A549 (cell line): ENCODE data around the gene NDUFAF5. TPM values are rescaled to one million over a fixed set of nuclear protein-coding genes. Genes with fewer than 3 reads are reported as not detected.

ENCODE experiments used
- ATAC-seq, 2 experiments: fragments of 200-7000 bp in 1 of 2; fragments of >200 bp in 1 of 2; cut with Nextera tagmentation in 1 of 2; cut with Tn5 transposase in 1 of 2; 3 replicates each; pipeline versions ENCODE4 v1.8.0 to v1.9.1; 2018 to 2020; ENCODE audit warnings: mild to moderate bottlenecking in 1 of 2, moderate library complexity in 1 of 2
- CTCF ChIA-PET: fragments of 300-600 bp; sonication (Branson Sonifier 250); formaldehyde crosslinking; extraction: SDS; loops from one replicate; lab custom pipeline; 2021; ENCODE audit warnings: antibody characterized with exemption, inconsistent platforms; lab: Yijun Ruan, JAX
- POLR2A ChIA-PET: fragments of 350-600 bp; formaldehyde crosslinking; extraction: SDS; loops from one replicate; lab custom pipeline; 2021; ENCODE audit warnings: antibody characterized with exemption, inconsistent platforms; lab: Yijun Ruan, JAX
- DNase-seq, 2 experiments: peaks; one replicate each; pipeline versions ENCODE4 v3.0.0 to v3.0.0-alpha.2; 2011 to 2016; ENCODE audit warnings: low read depth in 1 of 2, low spot score in 1 of 2
- FAIRE-seq: peaks from 2 replicates; lab custom pipeline; 2011; peaks lifted over from hg19 to GRCh38; lab: Jason Lieb, UNC
- H3K27ac ChIP-seq, 2 experiments: fragments of >200 bp; sonication (Bioruptor Twin); formaldehyde crosslinking; 3 replicates each; pipeline ENCODE4 v1.5.1; 2016 to 2017
- H3K4me1 ChIP-seq: fragments of >200 bp; sonication (Bioruptor Twin); formaldehyde crosslinking; 3 replicates; pipeline ENCODE4 v1.6.1; 2016
- H3K4me2 ChIP-seq: fragments of >200 bp; sonication (Bioruptor Twin); formaldehyde crosslinking; 3 replicates; pipeline ENCODE4 v1.6.1; 2016
- H3K4me3 ChIP-seq: fragments of >200 bp; sonication (Bioruptor Twin); formaldehyde crosslinking; 3 replicates; pipeline ENCODE4 v1.5.1; 2016
- H3K9me3 ChIP-seq: fragments of >200 bp; sonication (Bioruptor Twin); formaldehyde crosslinking; 3 replicates; pipeline ENCODE4 v1.6.1; 2016
- ATOH8 ChIP-seq: fragments of 250-450 bp; sonication (Bioruptor Pico); IDR thresholded peaks from 2 replicates; pipeline ENCODE4 v1.5.0; 2020; ENCODE audit warnings: low read depth, mild to moderate bottlenecking, moderate library complexity
- BCL3 ChIP-seq: fragments of >200 bp; sonication (Bioruptor Twin); formaldehyde crosslinking; IDR thresholded peaks from 3 replicates; pipeline ENCODE4 v1.6.1; 2016
- CBX8 ChIP-seq: fragments of 200-600 bp; sonication (generic); IDR thresholded peaks from 2 replicates; pipeline ENCODE4 v1.6.1; 2016
- CEBPB ChIP-seq, 2 experiments: fragments of >200 bp in 1 of 2; sonication (Bioruptor Twin) in 1 of 2; formaldehyde crosslinking in 1 of 2; IDR thresholded peaks; 2 replicates each; pipeline ENCODE4 v1.6.1; 2012 to 2016
- EHF ChIP-seq: fragments of 250-450 bp; sonication (Bioruptor Pico); IDR thresholded peaks from 2 replicates; pipeline ENCODE4 v1.5.0; 2020; ENCODE audit warnings: mild to moderate bottlenecking
- EHMT2 ChIP-seq: fragments of 200-600 bp; sonication (generic); IDR thresholded peaks from 2 replicates; pipeline ENCODE4 v1.6.1; 2016; ENCODE audit warnings: antibody characterized with exemption, low read depth, mild to moderate bottlenecking, moderate library complexity
- ESRRA ChIP-seq: fragments of 150-350 bp; IDR thresholded peaks from 2 replicates; pipeline ENCODE4 v1.6.1; 2014; ENCODE audit warnings: mild to moderate bottlenecking, low read length, borderline replicate concordance
- FOSB ChIP-seq: fragments of 250-450 bp; sonication (Bioruptor Pico); IDR thresholded peaks from 2 replicates; pipeline ENCODE4 v1.5.0; 2020; ENCODE audit warnings: mild to moderate bottlenecking, moderate library complexity
- FOSL2 ChIP-seq, 2 experiments: fragments of 450-650 bp in 1 of 2; fragments of >200 bp in 1 of 2; sonication (Bioruptor Twin) in 1 of 2; formaldehyde crosslinking; IDR thresholded peaks; 2 replicates each; pipeline versions ENCODE4 v1.5.0 to v1.6.1; 2016 to 2020; ENCODE audit warnings: mild to moderate bottlenecking in 1 of 2, moderate library complexity in 1 of 2
- HOXB13 ChIP-seq: fragments of 250-450 bp; sonication (Bioruptor Pico); IDR thresholded peaks from 2 replicates; pipeline ENCODE4 v1.5.0; 2020; ENCODE audit warnings: low read depth, mild to moderate bottlenecking, moderate library complexity
- MAFK ChIP-seq: fragments of 450-650 bp; IDR thresholded peaks from 2 replicates; pipeline ENCODE4 v1.6.1; 2014; ENCODE audit not compliant: partially characterized antibody
- POLR2A ChIP-seq: IDR thresholded peaks from 2 replicates; pipeline ENCODE4 v1.6.1; 2012; ENCODE audit warnings: mild to moderate bottlenecking, low read length
- RAD21 ChIP-seq, 2 experiments: fragments of >200 bp in 1 of 2; sonication (Bioruptor Twin) in 1 of 2; formaldehyde crosslinking in 1 of 2; IDR thresholded peaks in 1 of 2; conservative IDR thresholded peaks in 1 of 2; 2 replicates in 1 of 2; 3 replicates in 1 of 2; pipeline ENCODE4 v1.6.1; 2012 to 2018; ENCODE audit warnings: inconsistent platforms in 1 of 2
- RCOR1 ChIP-seq: fragments of 150-350 bp; IDR thresholded peaks from 2 replicates; pipeline ENCODE4 v1.6.1; 2014; ENCODE audit warnings: antibody characterized with exemption, low read length, low read depth
- REST ChIP-seq: fragments of 200-600 bp; sonication (generic); IDR thresholded peaks from 2 replicates; pipeline ENCODE4 v1.6.1; 2016; ENCODE audit warnings: antibody characterized with exemption, mild to moderate bottlenecking, moderate library complexity
- RFX5 ChIP-seq: fragments of 450-650 bp; IDR thresholded peaks from 2 replicates; pipeline ENCODE4 v1.7.1; 2014; ENCODE audit warnings: antibody characterized with exemption, mild to moderate bottlenecking, moderate library complexity
- SMC3 ChIP-seq: fragments of >200 bp; sonication (Bioruptor Twin); formaldehyde crosslinking; IDR thresholded peaks from 3 replicates; pipeline ENCODE4 v1.6.1; 2018; ENCODE audit warnings: inconsistent platforms
- SREBF2 ChIP-seq: fragments of 450-650 bp; IDR thresholded peaks from 2 replicates; pipeline ENCODE4 v1.6.1; 2014; ENCODE audit warnings: mild to moderate bottlenecking, moderate library complexity
- USF2 ChIP-seq: fragments of 450-650 bp; IDR thresholded peaks from 2 replicates; pipeline ENCODE4 v1.6.1; 2014; ENCODE audit warnings: antibody characterized with exemption
- ZC3H11A ChIP-seq: fragments of 450-650 bp; IDR thresholded peaks from 2 replicates; pipeline ENCODE4 v1.6.1; 2014; ENCODE audit warnings: antibody characterized with exemption, mild to moderate bottlenecking
- ZFP36 ChIP-seq: fragments of 450-650 bp; IDR thresholded peaks from 2 replicates; pipeline ENCODE4 v1.6.1; 2014; ENCODE audit warnings: borderline replicate concordance; ENCODE audit not compliant: partially characterized antibody
- ZNF302 ChIP-seq: fragments of 250-450 bp; sonication (Bioruptor Pico); IDR thresholded peaks from 2 replicates; pipeline ENCODE4 v1.9.0; 2021; ENCODE audit warnings: inconsistent platforms, mild to moderate bottlenecking, moderate library complexity
- ZSCAN20 ChIP-seq: fragments of 250-450 bp; sonication (Bioruptor Pico); IDR thresholded peaks from 2 replicates; pipeline ENCODE4 v1.8.0; 2022; ENCODE audit warnings: mild to moderate bottlenecking, moderate library complexity
- WGBS: methylation state at CpG from one replicate; pipeline ENCODE4 v1.1.6; 2017; ENCODE audit errors: missing lambda C conversion rate; 5-methylcytosine and 5-hydroxymethylcytosine counted together
- polyA plus RNA-seq, 4 experiments: library from polyadenylated mRNA; depleted of rRNA in 3 of 4; stranded (reverse); fragments of >200 nt; fragmentation: RNase III in 1 of 4; extraction: RNeasy Plus Mini Kit Qiagen cat#74134 plus additional on column Dnase treatment in 1 of 4; gene quantifications; 2 replicates in 3 of 4; 3 replicates in 1 of 4; pipeline ENCODE4 v1.2.3, GENCODE V29; 2011 to 2017
- TF ChIP-seq, protein P1 (sequence below): fragments of 150-350 bp; IDR thresholded peaks from 2 replicates; pipeline ENCODE4 v1.6.1; 2014; ENCODE audit warnings: low read depth, mild to moderate bottlenecking, low read length
- TF ChIP-seq, protein P2 (sequence below): fragments of >200 bp; sonication (Bioruptor Twin); formaldehyde crosslinking; IDR thresholded peaks from 3 replicates; pipeline ENCODE4 v1.5.1; 2016

NDUFAF5 gene
- polyA plus RNA-seq, 2 of the 4 experiments (the other 2 are of a cell fraction), result 29.2 to 53.5 TPM

DNA sequence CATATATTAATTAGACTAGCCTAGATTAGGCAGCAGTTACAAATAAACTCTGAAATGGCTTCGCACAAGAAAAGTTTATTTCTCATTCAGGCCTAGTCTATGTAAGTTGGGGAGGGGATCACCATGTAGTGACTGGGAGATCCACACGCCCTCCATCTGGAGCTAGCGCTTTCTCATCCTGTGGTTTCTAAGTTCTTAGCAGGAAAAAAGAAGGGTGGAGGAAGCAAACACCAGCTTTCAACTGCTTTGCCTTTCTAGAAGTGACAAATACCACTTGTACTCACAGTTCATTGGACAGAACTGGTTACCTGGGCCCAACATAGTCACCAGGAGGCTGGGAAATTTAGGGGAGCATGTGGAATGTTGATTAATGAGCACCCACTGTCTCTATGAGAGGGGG, 46.6 kb downstream of the NDUFAF5 start:
- Histone ChIP-seq H3K4me1 (no peaks in the 10 kb centered on the region), H3K27ac (no peak overlapping the region), H3K9me3 (0 out of 3 replicates have a peak, but pooled peaks cover 4% of the 10 kb centered on the region), H3K4me3 (no peak overlapping the region), H3K4me2 (no peak overlapping the region)
- WGBS, result 37% methylated on average over 3 of the region's 3 CpGs
- DNase-seq (no peak), ATAC-seq (no peak), FAIRE-seq (no peak)
- CTCF ChIA-PET, result no interaction called here
- TF ChIP-seq ZSCAN20 (CRISPR knock-in tag) (no peak), ZFP36 (no peak), ESRRA (no peak), RFX5 (no peak), RAD21 (conservative IDR thresholded peaks at IDR 0.05 in 1 of 2, IDR thresholded peaks at IDR 0.05 in 1 of 2) (no peak), ZNF302 (CRISPR knock-in tag) (no peak), CEBPB (IDR thresholded peaks at IDR 0.05) (no peak), HOXB13 (CRISPR knock-in tag) (no peak), RCOR1 (no peak), USF2 (no peak), SREBF2 (no peak), EHMT2 (no peak), CBX8 (no peak), ATOH8 (CRISPR knock-in tag) (no peak), BCL3 (no peak), MAFK (no peak), SMC3 (no peak)
- TF ChIP-seq, protein P1, sequence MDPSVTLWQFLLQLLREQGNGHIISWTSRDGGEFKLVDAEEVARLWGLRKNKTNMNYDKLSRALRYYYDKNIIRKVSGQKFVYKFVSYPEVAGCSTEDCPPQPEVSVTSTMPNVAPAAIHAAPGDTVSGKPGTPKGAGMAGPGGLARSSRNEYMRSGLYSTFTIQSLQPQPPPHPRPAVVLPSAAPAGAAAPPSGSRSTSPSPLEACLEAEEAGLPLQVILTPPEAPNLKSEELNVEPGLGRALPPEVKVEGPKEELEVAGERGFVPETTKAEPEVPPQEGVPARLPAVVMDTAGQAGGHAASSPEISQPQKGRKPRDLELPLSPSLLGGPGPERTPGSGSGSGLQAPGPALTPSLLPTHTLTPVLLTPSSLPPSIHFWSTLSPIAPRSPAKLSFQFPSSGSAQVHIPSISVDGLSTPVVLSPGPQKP, result no peak
- TF ChIP-seq, protein P2, sequence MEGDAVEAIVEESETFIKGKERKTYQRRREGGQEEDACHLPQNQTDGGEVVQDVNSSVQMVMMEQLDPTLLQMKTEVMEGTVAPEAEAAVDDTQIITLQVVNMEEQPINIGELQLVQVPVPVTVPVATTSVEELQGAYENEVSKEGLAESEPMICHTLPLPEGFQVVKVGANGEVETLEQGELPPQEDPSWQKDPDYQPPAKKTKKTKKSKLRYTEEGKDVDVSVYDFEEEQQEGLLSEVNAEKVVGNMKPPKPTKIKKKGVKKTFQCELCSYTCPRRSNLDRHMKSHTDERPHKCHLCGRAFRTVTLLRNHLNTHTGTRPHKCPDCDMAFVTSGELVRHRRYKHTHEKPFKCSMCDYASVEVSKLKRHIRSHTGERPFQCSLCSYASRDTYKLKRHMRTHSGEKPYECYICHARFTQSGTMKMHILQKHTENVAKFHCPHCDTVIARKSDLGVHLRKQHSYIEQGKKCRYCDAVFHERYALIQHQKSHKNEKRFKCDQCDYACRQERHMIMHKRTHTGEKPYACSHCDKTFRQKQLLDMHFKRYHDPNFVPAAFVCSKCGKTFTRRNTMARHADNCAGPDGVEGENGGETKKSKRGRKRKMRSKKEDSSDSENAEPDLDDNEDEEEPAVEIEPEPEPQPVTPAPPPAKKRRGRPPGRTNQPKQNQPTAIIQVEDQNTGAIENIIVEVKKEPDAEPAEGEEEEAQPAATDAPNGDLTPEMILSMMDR, result no peak
- POLR2A ChIA-PET, result no interaction called here

- POLR2A ChIA-PET, result no interaction called here
- no peak for TF ChIP-seq FOSB (CRISPR knock-in tag)
- no peak for TF ChIP-seq EHF (CRISPR knock-in tag)
- TF ChIP-seq REST, result no peak
- no peak for TF ChIP-seq MAFK
- TF ChIP-seq ZSCAN20 (CRISPR knock-in tag), result no peak
- TF ChIP-seq FOSL2 (IDR thresholded peaks at IDR 0.05), result no peak
- TF ChIP-seq FOSL2 (CRISPR knock-in tag; IDR thresholded peaks at IDR 0.05), result no peak
- TF ChIP-seq, protein P1, result no peak
- TF ChIP-seq POLR2A, result no peak
- no peak for TF ChIP-seq RAD21 (conservative IDR thresholded peaks at IDR 0.05 in 1 of 2, IDR thresholded peaks at IDR 0.05 in 1 of 2)
- TF ChIP-seq ZC3H11A, result no peak
- no peak for TF ChIP-seq BCL3
- no peak for TF ChIP-seq CBX8
Measured at GRCh38 chr20:13838664-13839063, 53.8 kb downstream of the NDUFAF5 start.

More at GRCh38 chr20:13838664-13839063, 53.8 kb downstream of the NDUFAF5 start:
- Histone ChIP-seq H3K4me2 (no peak overlapping the region), H3K4me1 (no peaks in the 10 kb centered on the region), H3K4me3 (no peak overlapping the region), H3K9me3 (no peaks in the 10 kb centered on the region), H3K27ac (no peak overlapping the region)
- WGBS, result 22% methylated on average over 6 of the region's 7 CpGs
- CTCF ChIA-PET, result interaction anchor here (0.8 to 1.2 kb wide), 2 partner anchors 9 to 17 kb away, joined by 3 to 4 read pairs; no protein-coding TSS in a partner anchor
- FAIRE-seq (no peak), DNase-seq (no peak), ATAC-seq (no peak)
